Neural cell (in vitro differentiated cells): ENCODE data around the gene KLC3.

Source experiments
- CTCF ChIP-seq: fragments of 450-650 bp; IDR thresholded peaks from 2 replicates; pipeline ENCODE4 v1.5.1; 2014; ENCODE audit warnings: antibody characterized with exemption, mild to moderate bottlenecking, moderate library complexity; ENCODE audit not compliant: poor library complexity, severe bottlenecking
- EP300 ChIP-seq: fragments of 450-650 bp; conservative IDR thresholded peaks from 2 replicates; pipeline ENCODE4 v1.6.1; 2014; ENCODE audit warnings: antibody characterized with exemption, mild to moderate bottlenecking, moderate library complexity; ENCODE audit not compliant: poor library complexity, severe bottlenecking
- EZH2 ChIP-seq: fragments of 200-600, 300-800 bp; shearing (Covaris generic), sonication (generic); IDR thresholded peaks from 2 replicates; pipeline ENCODE4 v1.6.1; 2014; ENCODE audit warnings: antibody characterized with exemption, low read length, borderline replicate concordance, mild to moderate bottlenecking; ENCODE audit not compliant: insufficient read depth, poor library complexity, severe bottlenecking
- MXI1 ChIP-seq: fragments of 450-650 bp; conservative IDR thresholded peaks from 2 replicates; pipeline ENCODE4 v1.6.1; 2014; ENCODE audit warnings: antibody characterized with exemption, mild to moderate bottlenecking; ENCODE audit not compliant: poor library complexity, severe bottlenecking
- POLR2AphosphoS5 ChIP-seq: IDR thresholded peaks from 2 replicates; pipeline ENCODE4 v1.6.1; 2012
- RAD21 ChIP-seq: fragments of 450-650 bp; conservative IDR thresholded peaks from 2 replicates; pipeline ENCODE4 v1.6.1; 2014; ENCODE audit warnings: antibody characterized with exemption, mild to moderate bottlenecking, moderate library complexity
- REST ChIP-seq: IDR thresholded peaks from 2 replicates; pipeline ENCODE4 v1.6.1; 2012; ENCODE audit warnings: borderline replicate concordance
- SMC3 ChIP-seq: fragments of 450-650 bp; conservative IDR thresholded peaks from 2 replicates; pipeline ENCODE4 v1.6.1; 2014; ENCODE audit warnings: antibody characterized with exemption, mild to moderate bottlenecking, moderate library complexity; ENCODE audit not compliant: poor library complexity
- TAF1 ChIP-seq: IDR thresholded peaks from 2 replicates; pipeline ENCODE4 v1.6.1; 2012; ENCODE audit warnings: low read depth

GRCh38 chr19:45356760-45357444 lies 16.4 kb downstream of the KLC3 start:
- no peak for TF ChIP-seq EP300
- no peak for TF ChIP-seq CTCF
- TF ChIP-seq POLR2AphosphoS5 = no peak
- TF ChIP-seq REST = no peak
- no peak for TF ChIP-seq EZH2
- no peak for TF ChIP-seq TAF1
- no peak for TF ChIP-seq MXI1
- no peak for TF ChIP-seq SMC3
- no peak for TF ChIP-seq RAD21
